Keratinocyte (primary cell): Measurements from ENCODE around the gene BRD8.

Experiments
- EZH2 ChIP-seq: IDR thresholded peaks from one replicate; pipeline ENCODE4 v1.6.1; 2012; ENCODE audit warnings: inconsistent platforms, mild to moderate bottlenecking, low read length, moderate library complexity
- TF ChIP-seq, protein P1 (sequence below), 3 experiments: IDR thresholded peaks in 1 of 3; conservative IDR thresholded peaks in 1 of 3; optimal IDR thresholded peaks in 1 of 3; 2 replicates in 2 of 3; 3 replicates in 1 of 3; pipeline versions ENCODE3 to v1.5.1; 2011; ENCODE audit warnings: low read length in 3 of 3, mild to moderate bottlenecking in 3 of 3, moderate library complexity in 2 of 3, control low read depth in 1 of 3, inconsistent platforms in 1 of 3; ENCODE audit not compliant: insufficient read depth in 2 of 3; ENCODE audit errors: extremely low read depth in 1 of 3

DNA sequence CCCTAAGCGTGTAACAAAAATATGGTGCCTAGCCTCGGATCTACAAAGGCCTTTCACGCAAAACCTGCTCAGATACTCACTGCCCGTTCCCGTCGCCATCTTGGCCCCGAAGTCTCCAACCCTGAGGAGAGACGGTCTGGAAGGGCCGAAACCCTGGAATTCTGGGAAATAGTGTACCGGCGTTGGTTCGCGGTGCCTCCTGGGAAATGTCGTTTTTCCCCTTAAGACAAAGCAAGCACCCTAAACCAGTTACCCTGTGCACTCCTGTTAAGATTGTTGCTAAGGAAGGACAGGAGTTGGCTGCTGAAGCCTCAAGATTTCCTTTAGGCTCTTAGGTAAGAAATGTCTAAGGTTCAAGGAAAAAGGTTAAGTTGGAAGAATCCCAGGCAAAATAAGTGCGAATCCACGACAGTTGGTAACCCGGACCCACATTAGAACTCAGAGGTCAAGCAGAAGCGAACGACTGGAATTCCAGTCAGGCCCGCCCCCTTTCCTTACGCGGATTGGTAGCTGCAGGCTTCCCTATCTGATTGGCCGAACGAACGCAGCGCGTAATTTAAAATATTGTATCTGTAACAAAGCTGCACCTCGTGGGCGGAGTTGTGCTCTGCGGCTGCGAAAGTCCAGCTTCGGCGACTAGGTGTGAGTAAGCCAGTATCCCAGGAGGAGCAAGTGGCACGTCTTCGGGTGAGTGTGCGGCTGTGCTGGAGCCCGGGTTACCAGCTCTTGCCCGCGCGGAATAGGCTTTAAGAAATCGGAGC lies at the start of gene BRD8, which contains the start of gene KIF20A:
- TF ChIP-seq, protein P1, sequence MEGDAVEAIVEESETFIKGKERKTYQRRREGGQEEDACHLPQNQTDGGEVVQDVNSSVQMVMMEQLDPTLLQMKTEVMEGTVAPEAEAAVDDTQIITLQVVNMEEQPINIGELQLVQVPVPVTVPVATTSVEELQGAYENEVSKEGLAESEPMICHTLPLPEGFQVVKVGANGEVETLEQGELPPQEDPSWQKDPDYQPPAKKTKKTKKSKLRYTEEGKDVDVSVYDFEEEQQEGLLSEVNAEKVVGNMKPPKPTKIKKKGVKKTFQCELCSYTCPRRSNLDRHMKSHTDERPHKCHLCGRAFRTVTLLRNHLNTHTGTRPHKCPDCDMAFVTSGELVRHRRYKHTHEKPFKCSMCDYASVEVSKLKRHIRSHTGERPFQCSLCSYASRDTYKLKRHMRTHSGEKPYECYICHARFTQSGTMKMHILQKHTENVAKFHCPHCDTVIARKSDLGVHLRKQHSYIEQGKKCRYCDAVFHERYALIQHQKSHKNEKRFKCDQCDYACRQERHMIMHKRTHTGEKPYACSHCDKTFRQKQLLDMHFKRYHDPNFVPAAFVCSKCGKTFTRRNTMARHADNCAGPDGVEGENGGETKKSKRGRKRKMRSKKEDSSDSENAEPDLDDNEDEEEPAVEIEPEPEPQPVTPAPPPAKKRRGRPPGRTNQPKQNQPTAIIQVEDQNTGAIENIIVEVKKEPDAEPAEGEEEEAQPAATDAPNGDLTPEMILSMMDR (optimal IDR thresholded peaks at IDR 0.05 in 1 of 3, IDR thresholded peaks at IDR 0.05 in 1 of 3, conservative IDR thresholded peaks at IDR 0.05 in 1 of 3; ENCODE audit: extremely low read depth in 1 of 3, insufficient read depth in 2 of 3, low read length in 3 of 3): no peak
- TF ChIP-seq EZH2: no peak
